SH-SY5Y (cell line): Measurements from ENCODE around the gene STX5.

Experiments
- GATA2 ChIP-seq: IDR thresholded peaks from 2 replicates; pipeline ENCODE4 v1.6.1; 2011; ENCODE audit warnings: mild to moderate bottlenecking, low read depth, low read length
- GATA3 ChIP-seq: IDR thresholded peaks from 2 replicates; pipeline ENCODE4 v1.6.1; 2011; ENCODE audit warnings: low read depth, mild to moderate bottlenecking, low read length, moderate library complexity

DNA sequence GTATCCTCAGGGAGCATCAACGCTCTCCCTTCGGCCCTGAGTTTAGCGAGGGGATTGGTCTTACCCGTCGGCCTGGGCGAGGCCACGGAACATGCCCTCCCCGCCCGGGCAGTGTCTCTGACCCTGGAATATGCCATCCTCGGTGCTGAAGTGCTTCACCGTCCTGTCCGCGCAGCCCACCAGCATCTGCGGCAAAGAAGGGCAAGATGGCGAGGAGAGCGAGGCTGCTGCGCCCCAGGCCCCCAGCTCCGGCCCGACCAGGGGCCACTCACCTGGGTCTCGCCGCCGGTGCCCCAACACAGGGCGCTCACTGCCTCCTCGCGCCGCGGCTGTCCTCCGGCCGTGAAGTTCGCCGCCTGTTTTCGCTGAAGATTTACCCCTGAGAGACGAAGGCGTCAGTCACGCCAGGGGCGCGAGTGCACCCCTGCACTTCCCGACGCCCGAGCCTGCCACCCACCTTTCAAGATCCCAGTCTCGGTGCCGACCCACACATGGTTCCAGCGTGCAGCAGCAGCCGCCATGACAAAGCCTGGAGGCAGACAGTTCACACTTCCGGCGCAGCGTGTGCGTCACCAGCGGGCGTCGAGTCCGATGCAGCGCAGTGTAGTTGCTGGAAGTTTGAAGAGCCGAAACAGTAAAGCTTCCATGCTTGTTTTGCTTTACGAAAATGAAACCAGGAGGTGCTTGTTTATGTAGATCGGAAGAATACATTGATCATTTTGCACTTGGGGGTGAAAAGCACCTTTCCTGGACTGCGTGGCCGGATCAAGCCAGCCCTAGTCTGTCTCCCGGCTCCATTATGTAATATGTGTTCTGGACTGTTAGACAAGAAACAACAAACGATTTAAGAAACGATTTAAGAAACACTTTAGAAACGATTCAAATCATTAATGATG lies 7.4 kb upstream of the STX5 start, which contains the start of gene WDR74:
- TF ChIP-seq GATA3 = no peak
- TF ChIP-seq GATA2 = no peak
